Immature natural killer cell (primary cell): Measurements from ENCODE around the gene CABLES1. TPM values are rescaled to one million over a fixed set of nuclear protein-coding genes. Genes with fewer than 3 reads are reported as not detected.

ENCODE experiments used
- DNase-seq, 3 donors: peaks; one replicate each; pipeline ENCODE4 v3.0.0; 2022; ENCODE audit warnings: mixed read lengths in 1 of 3
- H3K27ac Mint-ChIP-seq, 6 donors: one replicate each; pipeline ENCODE4 v1.8.0; 2020; ENCODE audit warnings: mixed read lengths in 6 of 6, mild to moderate bottlenecking in 5 of 6, inconsistent platforms in 4 of 6, moderate library complexity in 3 of 6
- H3K27me3 Mint-ChIP-seq, 3 donors: one replicate each; pipeline ENCODE4 v1.8.0; 2020 to 2021; ENCODE audit warnings: low read depth in 3 of 3, mild to moderate bottlenecking in 3 of 3, mixed read lengths in 3 of 3, moderate library complexity in 3 of 3, inconsistent platforms in 1 of 3
- H3K36me3 Mint-ChIP-seq, 3 donors: one replicate each; pipeline ENCODE4 v1.8.0; 2020; ENCODE audit warnings: mixed read lengths in 3 of 3, inconsistent platforms in 2 of 3, mild to moderate bottlenecking in 2 of 3
- H3K4me1 Mint-ChIP-seq, 2 donors: one replicate each; pipeline ENCODE4 v1.8.0; 2020; ENCODE audit warnings: inconsistent platforms in 2 of 2, mild to moderate bottlenecking in 2 of 2, mixed read lengths in 2 of 2, moderate library complexity in 1 of 2
- H3K4me3 Mint-ChIP-seq, 5 donors: one replicate each; pipeline ENCODE4 v1.8.0; 2020; ENCODE audit warnings: mild to moderate bottlenecking in 5 of 5, mixed read lengths in 5 of 5, inconsistent platforms in 3 of 5, moderate library complexity in 3 of 5
- H3K9me3 Mint-ChIP-seq, 6 donors: one replicate each; pipeline ENCODE4 v1.8.0; 2020; ENCODE audit warnings: mild to moderate bottlenecking in 6 of 6, mixed read lengths in 6 of 6, inconsistent platforms in 4 of 6, moderate library complexity in 3 of 6
- polyA plus RNA-seq, 3 donors: library from polyadenylated mRNA; unstranded; fragments of 300-500 nt; fragmentation: Illumina TruSeq; gene quantifications; one replicate each; pipeline ENCODE4 v1.2.3, GENCODE V29; 2021

CABLES1 gene
- polyA plus RNA-seq, 3 donors from 2014 or later = 0.16 to 0.99 (median 0.56) TPM

DNA sequence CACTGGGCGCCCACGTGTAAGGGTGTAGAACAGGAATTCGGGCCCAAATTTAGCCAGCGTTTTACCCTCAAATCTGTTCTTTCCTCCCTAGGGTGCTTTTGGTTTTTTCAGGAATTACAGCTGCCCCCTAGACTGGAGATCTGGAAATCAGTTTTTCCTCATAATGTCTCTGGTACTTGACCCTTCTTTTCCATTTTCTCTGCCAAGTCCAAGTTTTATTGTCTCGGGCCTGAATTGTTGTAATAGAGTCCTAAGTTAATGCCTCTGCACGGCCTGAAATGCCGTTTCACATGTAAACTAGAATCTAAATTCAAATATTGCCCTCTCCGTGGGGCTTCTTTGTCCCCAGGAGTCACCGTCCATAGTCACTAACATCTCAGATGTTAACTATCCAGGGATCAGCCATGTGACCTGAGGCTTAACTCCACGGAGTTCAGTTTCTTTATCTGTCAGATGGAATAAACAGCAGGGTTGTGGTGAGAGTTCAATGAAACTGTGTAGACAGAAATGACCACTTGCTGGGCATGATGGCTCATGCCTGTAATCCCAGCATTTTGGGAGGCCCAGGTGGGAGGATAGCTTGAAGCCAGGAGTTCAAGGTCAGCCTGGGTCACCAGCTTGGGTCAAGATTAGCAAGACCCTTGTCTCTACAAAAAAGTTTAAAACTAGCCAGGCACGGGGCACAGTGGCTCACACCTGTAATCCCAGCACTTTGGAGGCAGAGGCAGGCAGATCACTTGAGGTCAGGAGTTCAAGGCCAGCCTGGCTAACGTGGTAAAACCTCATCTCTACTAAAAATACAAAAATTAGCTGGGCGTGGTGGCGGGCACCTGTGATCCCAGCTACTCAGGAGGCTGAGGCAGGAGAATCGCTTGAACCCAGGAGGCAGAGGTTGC, 12.7 kb upstream of the CABLES1 start:
- Mint-ChIP-seq H3K36me3 (peaks cover 0 to 7% (median 0%) of the 10 kb centered on the region in 3 donors), H3K4me1 (no peaks in the 10 kb centered on the region), H3K4me3 (no peak overlapping the region), H3K9me3 (no peaks in the 10 kb centered on the region), H3K27ac (peak overlapping the region in 1 of 6 donors; percentile 27), H3K27me3 (peaks cover 2 to 3% (median 2%) of the 10 kb centered on the region in 3 donors)
- DNase-seq = no peak

DNA sequence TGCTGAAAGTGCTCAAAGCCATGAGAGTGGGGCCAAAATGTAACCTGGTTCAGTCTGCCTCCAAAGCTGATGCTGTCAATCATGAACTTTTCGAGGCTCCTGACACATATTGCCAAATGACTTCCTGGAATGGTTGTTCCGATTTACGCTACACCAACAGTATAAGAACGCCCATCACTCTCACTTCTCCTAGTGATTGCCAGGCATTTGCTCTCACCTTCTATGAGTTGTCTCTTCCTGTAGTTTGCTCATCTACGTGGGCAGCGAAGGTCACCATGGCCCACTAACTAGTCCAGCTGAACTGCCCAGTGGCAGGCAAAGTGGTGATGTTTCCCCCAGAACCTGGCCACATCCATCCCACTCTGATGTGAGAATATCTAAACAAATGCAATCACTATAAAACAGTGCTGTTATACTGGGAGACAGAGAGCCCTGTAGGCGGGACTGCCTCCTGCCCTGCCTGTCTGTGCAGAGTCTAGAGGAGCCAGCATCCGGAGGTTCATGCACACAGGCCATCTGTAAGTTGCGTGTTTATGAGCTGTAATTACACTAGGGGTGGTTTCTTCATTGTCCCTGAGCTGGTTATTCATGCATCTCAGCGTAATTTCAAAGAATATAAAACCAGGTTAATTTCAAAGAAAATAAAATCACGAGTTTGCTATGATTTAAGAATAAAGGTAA, 8.8 kb upstream of the CABLES1 start:
- peaks cover 0 to 2% of the 10 kb centered on the region in 2 donors for H3K4me1 Mint-ChIP-seq
- no peaks in the 10 kb centered on the region for H3K9me3 Mint-ChIP-seq
- DNase-seq = no peak
- no peak overlapping the region for H3K27ac Mint-ChIP-seq
- H3K27me3 Mint-ChIP-seq = peaks cover 2% of the 10 kb centered on the region in 3 donors
- no peak overlapping the region for H3K4me3 Mint-ChIP-seq
- H3K36me3 Mint-ChIP-seq = peaks cover 0 to 3% (median 0%) of the 10 kb centered on the region in 3 donors

DNA sequence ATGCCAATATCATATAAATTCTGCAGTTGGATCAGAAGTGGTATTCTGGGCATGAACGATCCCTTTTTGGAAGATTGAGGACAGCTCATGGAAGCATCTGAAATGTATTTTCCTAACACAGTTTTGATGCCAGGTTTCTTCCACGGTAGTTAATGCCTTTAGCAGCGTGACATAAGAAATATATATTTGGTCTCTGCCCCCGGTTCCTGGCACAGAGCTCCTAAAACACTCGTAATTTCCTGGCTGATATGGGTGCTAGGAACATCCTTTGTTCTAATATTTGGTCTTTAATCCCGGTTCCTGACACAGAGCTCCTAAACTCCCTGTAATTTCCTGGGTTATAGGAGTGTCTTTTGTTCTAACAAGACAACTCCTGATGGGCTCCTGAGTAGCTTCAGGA, 8.2 kb upstream of the CABLES1 start:
- H3K4me3 Mint-ChIP-seq = no peak overlapping the region
- H3K4me1 Mint-ChIP-seq = peaks cover 4 to 7% of the 10 kb centered on the region in 2 donors
- no peak overlapping the region for H3K27ac Mint-ChIP-seq
- peaks cover 0 to 3% (median 0%) of the 10 kb centered on the region in 3 donors for H3K36me3 Mint-ChIP-seq
- peaks cover 2 to 4% (median 2%) of the 10 kb centered on the region in 3 donors for H3K27me3 Mint-ChIP-seq
- H3K9me3 Mint-ChIP-seq = no peaks in the 10 kb centered on the region
- no peak for DNase-seq

DNA sequence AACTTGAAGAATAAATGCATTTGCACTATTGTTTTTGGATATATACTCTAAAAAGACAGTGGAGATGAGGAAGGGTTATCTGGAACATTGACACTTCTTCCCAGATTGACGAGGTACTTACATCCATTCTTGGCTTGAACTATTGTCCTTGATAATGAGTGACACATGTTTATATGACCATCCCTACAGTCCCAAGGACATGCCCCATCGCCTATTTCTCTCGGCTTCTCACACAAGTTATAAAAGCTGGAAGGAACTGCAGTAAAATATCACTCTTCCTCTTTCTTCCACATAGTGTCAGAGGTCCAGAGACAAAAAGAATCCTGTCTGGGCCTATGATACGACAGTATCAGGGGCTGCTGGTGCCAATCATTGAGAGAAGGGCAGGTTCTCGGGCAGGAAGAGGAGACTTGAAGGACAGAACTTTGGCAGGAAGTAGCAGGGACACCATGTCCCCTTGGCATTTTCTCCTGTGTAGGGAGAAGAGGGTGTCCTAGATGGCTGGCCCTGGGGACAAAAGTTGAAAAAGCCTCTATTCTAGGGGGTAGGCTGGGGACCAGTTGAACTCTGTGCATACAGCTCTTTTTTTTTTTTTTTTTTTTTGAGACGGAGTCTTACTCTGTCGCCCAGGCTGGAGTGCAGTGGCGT, 5.8 kb upstream of the CABLES1 start:
- no peak overlapping the region for H3K27ac Mint-ChIP-seq
- H3K27me3 Mint-ChIP-seq = peaks cover 2 to 9% (median 7%) of the 10 kb centered on the region in 3 donors
- no peak overlapping the region for H3K4me3 Mint-ChIP-seq
- no peaks in the 10 kb centered on the region for H3K9me3 Mint-ChIP-seq
- DNase-seq = no peak
- H3K36me3 Mint-ChIP-seq = no peaks in the 10 kb centered on the region
- H3K4me1 Mint-ChIP-seq = peaks cover 8 to 18% of the 10 kb centered on the region in 2 donors

DNA sequence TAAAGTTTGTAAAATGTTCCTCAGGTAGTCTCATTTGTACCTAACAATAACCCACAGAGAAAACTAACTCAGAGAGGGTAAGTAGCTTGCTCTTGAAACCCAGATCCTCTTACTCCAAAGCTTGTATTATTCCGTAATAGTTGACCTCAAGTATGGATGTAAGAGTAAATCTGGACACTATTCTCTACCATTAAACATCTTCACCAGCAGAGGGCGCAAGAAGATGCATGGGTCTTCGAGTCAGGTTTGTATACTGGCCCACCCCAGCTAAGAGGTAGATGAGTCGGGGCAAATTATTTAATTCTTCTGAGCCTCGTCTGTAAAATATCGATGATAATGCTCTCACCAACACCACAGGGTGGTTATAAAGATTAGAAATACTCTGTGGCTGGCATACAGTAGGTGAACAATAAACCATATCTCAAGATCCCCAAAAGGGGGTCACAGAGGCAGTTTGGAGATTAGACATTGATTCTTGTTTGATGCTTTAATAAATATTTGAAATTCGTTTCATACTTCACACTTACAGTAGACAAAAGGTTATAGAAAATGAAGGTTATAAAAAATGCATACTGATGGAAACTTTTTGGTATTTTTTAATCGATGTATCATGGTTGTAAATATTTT, 3.5 kb upstream of the CABLES1 start:
- H3K4me3 Mint-ChIP-seq = no peak overlapping the region

DNA sequence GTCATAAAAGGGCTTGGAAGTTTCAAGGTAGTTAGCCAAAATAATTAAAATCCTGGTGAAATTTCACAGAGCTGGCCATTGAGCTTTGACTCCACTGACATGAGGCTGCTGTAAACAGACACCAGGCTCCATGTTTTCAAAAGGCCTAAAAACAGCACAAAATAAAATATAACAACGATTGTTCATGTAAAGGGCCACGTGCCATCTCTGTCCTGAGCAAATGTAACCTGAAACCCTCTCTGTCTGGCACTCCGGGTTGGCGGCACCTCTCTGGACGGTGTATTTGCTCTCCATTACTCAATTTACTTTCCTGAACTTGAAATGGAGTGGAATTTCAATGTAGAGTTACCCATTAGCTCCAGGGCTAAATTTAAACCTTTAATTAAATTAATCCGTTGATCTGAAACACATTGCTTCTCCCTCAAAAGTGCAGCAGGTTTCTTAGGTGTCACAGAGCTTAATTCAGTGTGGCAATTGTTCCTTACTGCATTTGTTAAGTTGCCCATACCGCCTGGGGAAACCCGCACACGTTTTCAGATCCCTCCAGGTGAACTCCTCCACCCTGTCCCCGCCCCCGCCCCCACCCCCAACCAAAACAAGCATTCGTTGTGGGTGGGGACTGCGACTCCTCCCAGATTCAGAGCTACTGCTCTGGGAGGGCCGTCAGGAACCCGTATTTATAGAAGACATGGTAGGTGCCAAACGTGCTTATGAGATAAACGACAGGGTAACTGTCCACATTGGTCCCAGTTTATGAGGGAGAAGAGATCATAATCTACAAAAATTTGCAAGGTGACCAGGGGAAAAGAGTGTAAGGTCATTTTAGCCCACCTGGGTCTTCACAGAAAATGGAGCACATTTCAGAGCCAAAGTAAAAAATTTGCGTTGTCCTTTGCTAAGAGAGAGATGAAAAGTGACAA, 1.2 kb upstream of the CABLES1 start:
- no peaks in the 10 kb centered on the region for H3K36me3 Mint-ChIP-seq
- H3K4me1 Mint-ChIP-seq = peaks cover 20 to 45% of the 10 kb centered on the region in 2 donors
- H3K4me3 Mint-ChIP-seq = peak overlapping the region; percentile 71 to 84 (median 82)
- DNase-seq = no peak
- no peaks in the 10 kb centered on the region for H3K9me3 Mint-ChIP-seq
- peak overlapping the region in 3 of 6 donors; percentile 64 to 80 (median 70) for H3K27ac Mint-ChIP-seq
- H3K27me3 Mint-ChIP-seq = peaks cover 12 to 21% (median 17%) of the 10 kb centered on the region in 3 donors

More for the DNA sequence above, 3.5 kb upstream of the CABLES1 start:
- Mint-ChIP-seq H3K27ac (peak overlapping the region in 1 of 6 donors; percentile 54), H3K27me3 (peaks cover 3 to 14% (median 13%) of the 10 kb centered on the region in 3 donors), H3K36me3 (no peaks in the 10 kb centered on the region), H3K9me3 (no peaks in the 10 kb centered on the region), H3K4me1 (peaks cover 14 to 29% of the 10 kb centered on the region in 2 donors)
- peak; percentile 68 to 73 (median 73) for DNase-seq

DNA sequence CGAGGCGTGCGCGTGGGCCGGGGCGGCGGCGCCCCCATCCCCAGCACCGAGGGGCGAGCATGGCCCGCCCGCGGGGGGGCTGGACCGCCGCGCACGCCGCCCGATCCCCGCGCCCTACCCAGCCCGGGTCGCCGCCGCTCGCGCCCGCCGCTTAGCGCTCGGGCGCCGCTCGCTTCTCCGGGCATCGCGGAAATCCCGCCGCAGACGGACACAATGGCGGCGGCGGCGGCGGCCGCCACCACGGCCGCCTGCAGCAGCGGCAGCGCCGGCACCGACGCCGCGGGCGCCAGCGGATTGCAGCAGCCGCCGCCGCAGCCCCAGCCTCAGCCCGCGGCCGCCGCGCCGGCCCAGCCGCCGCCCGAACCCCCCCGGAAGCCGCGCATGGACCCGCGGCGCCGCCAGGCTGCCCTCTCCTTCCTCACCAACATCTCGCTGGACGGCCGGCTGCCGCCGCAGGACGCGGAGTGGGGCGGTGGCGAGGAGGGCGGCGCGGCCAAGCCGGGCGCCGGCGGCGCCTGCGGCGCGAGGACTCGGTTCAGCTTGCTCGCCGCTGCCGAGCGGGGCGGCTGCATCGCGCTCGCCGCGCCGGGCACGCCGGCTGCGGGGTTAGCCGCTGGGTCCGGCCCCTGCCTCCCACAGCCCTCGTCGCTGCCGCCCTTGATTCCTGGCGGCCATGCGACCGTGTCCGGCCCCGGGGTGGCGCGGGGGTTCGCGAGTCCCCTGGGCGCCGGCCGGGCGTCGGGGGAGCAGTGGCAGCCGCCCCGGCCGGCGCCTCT, 453 bp downstream of the CABLES1 start:
- H3K27me3 Mint-ChIP-seq = peaks cover 12 to 21% (median 18%) of the 10 kb centered on the region in 3 donors
- DNase-seq = peak; percentile 37 to 53 (median 51)
- H3K4me3 Mint-ChIP-seq = peak overlapping the region in 1 of 5 donors; percentile 82
- peaks cover 29 to 62% of the 10 kb centered on the region in 2 donors for H3K4me1 Mint-ChIP-seq
- no peak overlapping the region for H3K27ac Mint-ChIP-seq
- no peaks in the 10 kb centered on the region for H3K36me3 Mint-ChIP-seq
- no peaks in the 10 kb centered on the region for H3K9me3 Mint-ChIP-seq

DNA sequence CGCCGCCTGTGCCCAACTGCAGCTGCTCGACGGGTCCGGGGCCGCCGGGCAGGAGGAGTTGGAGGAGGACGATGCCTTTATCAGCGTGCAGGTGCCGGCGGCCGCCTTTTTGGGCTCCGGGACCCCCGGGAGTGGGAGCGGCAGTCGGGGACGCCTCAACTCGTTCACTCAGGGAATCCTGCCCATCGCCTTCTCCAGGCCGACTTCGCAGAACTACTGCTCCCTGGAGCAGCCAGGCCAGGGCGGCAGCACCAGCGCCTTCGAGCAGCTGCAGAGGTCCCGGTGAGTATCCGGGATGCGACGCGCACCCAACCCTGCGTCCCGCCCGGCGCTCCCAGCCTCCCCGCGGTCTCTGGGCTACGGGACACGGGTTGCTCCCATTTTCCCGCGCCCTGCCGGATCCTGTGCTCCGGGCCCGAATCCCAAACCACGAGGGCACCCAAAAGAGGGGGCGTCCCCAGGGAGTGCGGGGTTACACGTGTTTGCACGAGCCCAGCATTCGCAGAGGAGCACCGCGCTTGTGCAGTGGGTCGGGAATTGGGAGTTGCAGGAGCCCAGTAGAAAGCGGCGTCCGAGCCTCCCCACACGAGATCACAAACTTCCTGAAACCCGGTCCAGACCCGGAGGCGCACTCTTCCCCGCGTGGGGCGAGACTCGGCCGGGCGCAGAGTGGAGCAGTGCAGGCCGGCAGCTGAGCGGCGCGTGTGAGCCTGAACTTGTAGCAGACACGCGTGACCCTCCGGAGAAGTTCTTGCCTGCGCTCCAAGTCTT, 1.2 kb downstream of the CABLES1 start:
- H3K27me3 Mint-ChIP-seq = peaks cover 12 to 21% (median 18%) of the 10 kb centered on the region in 3 donors
- no peaks in the 10 kb centered on the region for H3K9me3 Mint-ChIP-seq
- peak overlapping the region in 2 of 6 donors; percentile 57 to 58 for H3K27ac Mint-ChIP-seq
- H3K36me3 Mint-ChIP-seq = no peaks in the 10 kb centered on the region
- H3K4me1 Mint-ChIP-seq = peaks cover 35 to 68% of the 10 kb centered on the region in 2 donors
- DNase-seq = peak in 1 of 3 donors; percentile 24
- H3K4me3 Mint-ChIP-seq = peak overlapping the region; percentile 54 to 82 (median 76)

DNA sequence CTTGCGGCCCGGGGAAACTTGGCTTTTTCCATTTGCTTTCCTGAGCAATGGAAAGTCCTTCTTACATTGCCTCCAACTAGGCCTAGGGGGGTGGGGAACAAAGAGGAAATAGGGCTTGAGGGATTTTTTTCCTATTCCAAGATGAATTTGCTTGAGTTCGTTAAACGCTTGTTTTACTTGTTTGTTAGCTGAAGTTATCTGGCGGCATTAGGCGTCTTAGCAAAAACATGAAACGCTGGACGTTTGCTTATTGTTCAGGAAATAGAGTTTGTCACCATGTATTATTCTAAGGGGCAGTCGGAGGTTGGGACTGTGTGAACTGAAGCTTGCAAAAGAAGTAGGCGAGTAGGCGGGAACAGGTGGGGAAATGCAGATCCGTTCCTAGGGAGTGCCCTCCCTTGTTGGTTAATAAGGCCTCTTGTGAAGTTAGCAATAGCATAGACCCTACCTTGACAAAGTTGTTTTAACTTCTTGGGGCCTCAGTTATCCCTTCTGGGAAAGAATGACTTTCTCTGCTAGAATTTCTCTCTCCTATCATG, 1.9 kb downstream of the CABLES1 start:
- no peaks in the 10 kb centered on the region for H3K9me3 Mint-ChIP-seq
- peak overlapping the region; percentile 54 to 82 (median 76) for H3K4me3 Mint-ChIP-seq
- peaks cover 30 to 68% of the 10 kb centered on the region in 2 donors for H3K4me1 Mint-ChIP-seq
- H3K36me3 Mint-ChIP-seq = no peaks in the 10 kb centered on the region
- peaks cover 12 to 21% (median 18%) of the 10 kb centered on the region in 3 donors for H3K27me3 Mint-ChIP-seq
- DNase-seq = no peak
- H3K27ac Mint-ChIP-seq = peak overlapping the region in 3 of 6 donors; percentile 29 to 58 (median 57)

DNA sequence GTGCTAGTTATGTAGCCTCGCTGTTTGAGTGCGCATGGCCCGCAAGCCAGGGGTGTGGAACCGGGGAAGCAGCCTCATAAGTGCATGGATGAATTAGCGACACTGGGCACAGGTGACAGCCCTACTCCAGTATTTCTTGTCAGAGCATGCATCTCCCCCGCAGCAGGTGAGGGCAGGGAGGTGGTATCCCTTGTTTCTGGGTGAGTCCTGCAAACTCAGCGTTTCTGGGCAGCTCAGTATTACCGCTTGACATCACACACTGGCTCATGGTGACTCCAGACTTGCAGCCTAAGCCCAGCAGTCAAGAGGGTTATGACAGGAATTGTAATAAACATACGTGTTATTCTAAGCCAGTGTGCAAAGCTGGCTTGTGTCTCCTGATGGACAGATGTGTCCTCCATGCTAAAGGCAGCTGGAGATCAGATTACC, 2.5 kb downstream of the CABLES1 start:
- no peaks in the 10 kb centered on the region for H3K9me3 Mint-ChIP-seq
- H3K27ac Mint-ChIP-seq = no peak overlapping the region
- H3K4me1 Mint-ChIP-seq = peaks cover 33 to 71% of the 10 kb centered on the region in 2 donors
- peaks cover 12 to 21% (median 16%) of the 10 kb centered on the region in 3 donors for H3K27me3 Mint-ChIP-seq
- no peaks in the 10 kb centered on the region for H3K36me3 Mint-ChIP-seq
- no peak for DNase-seq
- peak overlapping the region; percentile 54 to 82 (median 76) for H3K4me3 Mint-ChIP-seq

DNA sequence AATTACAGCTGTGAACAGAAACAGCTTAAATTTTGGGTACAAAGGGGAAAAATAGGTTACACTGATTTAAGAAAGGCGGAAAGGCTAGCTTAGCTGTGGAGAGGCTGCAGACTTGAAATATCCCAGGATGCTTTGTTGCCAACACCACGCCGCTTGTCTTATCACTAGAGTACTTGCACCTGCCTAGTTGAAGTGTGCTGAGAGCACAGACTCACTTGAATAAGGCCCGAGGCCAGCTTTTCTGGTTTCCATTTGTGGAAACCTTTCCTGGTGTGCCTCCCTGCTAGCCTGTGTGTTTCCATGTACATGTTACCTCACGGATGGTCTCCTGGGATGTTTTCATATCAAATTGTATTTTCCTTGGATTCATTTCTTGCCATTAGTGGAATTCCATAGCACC, 3.2 kb downstream of the CABLES1 start:
- H3K4me3 Mint-ChIP-seq = peak overlapping the region in 2 of 5 donors; percentile 14 to 75
- peaks cover 39 to 78% of the 10 kb centered on the region in 2 donors for H3K4me1 Mint-ChIP-seq
- H3K27ac Mint-ChIP-seq = no peak overlapping the region
- no peak for DNase-seq
- H3K36me3 Mint-ChIP-seq = no peaks in the 10 kb centered on the region
- peaks cover 14 to 21% (median 16%) of the 10 kb centered on the region in 3 donors for H3K27me3 Mint-ChIP-seq
- no peaks in the 10 kb centered on the region for H3K9me3 Mint-ChIP-seq
